Measurements from ENCODE around the gene GRAMD4.

- TF ChIP-seq CTCF (conservative IDR thresholded peaks at IDR 0.05; ENCODE audit: low read length) (no peak), EZH2phosphoT487 (IDR thresholded peaks at IDR 0.05; ENCODE audit: borderline replicate concordance, low read depth, low read length) (no peak)
Measured at GRCh38 chr22:46676881-46677280, 56.7 kb downstream of the GRAMD4 start.
